ENCODE measurements around the gene NUTM2F. TPM values are rescaled to one million over a fixed set of nuclear protein-coding genes. Genes with fewer than 3 reads are reported as not detected.
"Not testable (repeated sequence)": the region's sequence is repeated elsewhere in the genome, so short reads cannot be mapped to it uniquely, and the experiment has no call there.

Gene NUTM2F
- total RNA-seq, 1 experiment from 2014 or later: not detected

DNA sequence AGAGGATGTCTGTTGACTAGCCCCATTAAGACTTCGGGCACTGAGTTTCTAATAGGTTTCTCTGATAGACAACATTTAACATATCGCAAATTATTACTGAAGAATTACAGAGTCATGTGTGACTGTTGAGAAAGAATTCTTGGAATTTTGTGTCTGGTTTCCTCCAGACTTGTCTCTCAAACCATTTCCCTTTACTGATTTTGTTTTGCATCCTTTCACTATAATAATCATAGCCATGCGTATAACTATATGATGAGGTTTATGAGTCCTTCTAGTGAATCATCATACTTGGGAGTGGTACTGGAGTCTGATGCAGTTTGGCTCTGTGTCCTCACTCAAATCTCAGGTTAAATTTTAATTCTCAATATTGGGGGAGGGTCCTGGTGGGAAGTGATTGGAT, 42.3 kb downstream of the NUTM2F start:
- no peak overlapping the region for H3K27ac Mint-ChIP-seq (ENCODE audit: unreplicated experiment)
- no peaks in the 10 kb centered on the region for H3K9me3 Mint-ChIP-seq (ENCODE audit: low read depth, unreplicated experiment)
- H3K27me3 Mint-ChIP-seq (ENCODE audit: unreplicated experiment): no peaks in the 10 kb centered on the region
- CTCF ChIA-PET: no interaction called here
- no TSS peak for BruUV-seq (replicated peaks)
- TF ChIP-seq, protein P1, sequence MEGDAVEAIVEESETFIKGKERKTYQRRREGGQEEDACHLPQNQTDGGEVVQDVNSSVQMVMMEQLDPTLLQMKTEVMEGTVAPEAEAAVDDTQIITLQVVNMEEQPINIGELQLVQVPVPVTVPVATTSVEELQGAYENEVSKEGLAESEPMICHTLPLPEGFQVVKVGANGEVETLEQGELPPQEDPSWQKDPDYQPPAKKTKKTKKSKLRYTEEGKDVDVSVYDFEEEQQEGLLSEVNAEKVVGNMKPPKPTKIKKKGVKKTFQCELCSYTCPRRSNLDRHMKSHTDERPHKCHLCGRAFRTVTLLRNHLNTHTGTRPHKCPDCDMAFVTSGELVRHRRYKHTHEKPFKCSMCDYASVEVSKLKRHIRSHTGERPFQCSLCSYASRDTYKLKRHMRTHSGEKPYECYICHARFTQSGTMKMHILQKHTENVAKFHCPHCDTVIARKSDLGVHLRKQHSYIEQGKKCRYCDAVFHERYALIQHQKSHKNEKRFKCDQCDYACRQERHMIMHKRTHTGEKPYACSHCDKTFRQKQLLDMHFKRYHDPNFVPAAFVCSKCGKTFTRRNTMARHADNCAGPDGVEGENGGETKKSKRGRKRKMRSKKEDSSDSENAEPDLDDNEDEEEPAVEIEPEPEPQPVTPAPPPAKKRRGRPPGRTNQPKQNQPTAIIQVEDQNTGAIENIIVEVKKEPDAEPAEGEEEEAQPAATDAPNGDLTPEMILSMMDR (IDR thresholded peaks at IDR 0.05; ENCODE audit: unreplicated experiment): no peak
- intact Hi-C loops (cut with micrococcal nuclease; ENCODE audit: unreplicated experiment): no loop called here
- H3K4me3 Mint-ChIP-seq (ENCODE audit: low read depth, unreplicated experiment): no peak overlapping the region
- H3K4me1 Mint-ChIP-seq (ENCODE audit: low read depth, unreplicated experiment): no peaks in the 10 kb centered on the region
- no peak for DNase-seq
- H3K36me3 Mint-ChIP-seq (ENCODE audit: insufficient read depth, unreplicated experiment): no peaks in the 10 kb centered on the region

DNA sequence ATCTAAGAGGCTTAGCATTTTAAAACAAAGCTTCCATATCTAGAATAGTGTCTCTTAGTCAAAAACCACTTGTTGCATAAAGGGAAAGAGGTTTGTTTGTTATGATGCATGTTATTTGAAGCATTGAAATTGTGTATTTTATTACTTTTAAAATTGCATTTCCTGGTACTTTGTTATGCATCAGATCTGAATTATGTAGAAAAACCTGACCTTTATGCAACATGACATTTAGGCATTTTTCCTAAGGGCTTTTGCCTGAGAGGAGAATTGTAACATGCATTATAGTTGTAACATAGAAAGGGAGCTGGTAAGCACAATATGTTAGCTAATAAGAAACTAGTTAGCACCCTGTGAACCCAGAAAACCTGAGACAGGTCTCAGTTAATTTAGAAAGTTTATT, 47.3 kb downstream of the NUTM2F start:
- Mint-ChIP-seq H3K9me3 (ENCODE audit: low read depth, unreplicated experiment) (no peaks in the 10 kb centered on the region), H3K27me3 (ENCODE audit: unreplicated experiment) (no peaks in the 10 kb centered on the region), H3K27ac (ENCODE audit: unreplicated experiment) (no peak overlapping the region), H3K36me3 (ENCODE audit: insufficient read depth, unreplicated experiment) (peaks cover 11% of the 10 kb centered on the region), H3K4me1 (ENCODE audit: low read depth, unreplicated experiment) (peaks cover 14% of the 10 kb centered on the region), H3K4me3 (ENCODE audit: low read depth, unreplicated experiment) (no peak overlapping the region)
- TF ChIP-seq, protein P1 (IDR thresholded peaks at IDR 0.05; ENCODE audit: unreplicated experiment): no peak
- CTCF ChIA-PET: no interaction called here
- intact Hi-C loops (cut with micrococcal nuclease; ENCODE audit: unreplicated experiment): no loop called here
- no peak for DNase-seq
- no TSS peak for BruUV-seq (replicated peaks)

DNA sequence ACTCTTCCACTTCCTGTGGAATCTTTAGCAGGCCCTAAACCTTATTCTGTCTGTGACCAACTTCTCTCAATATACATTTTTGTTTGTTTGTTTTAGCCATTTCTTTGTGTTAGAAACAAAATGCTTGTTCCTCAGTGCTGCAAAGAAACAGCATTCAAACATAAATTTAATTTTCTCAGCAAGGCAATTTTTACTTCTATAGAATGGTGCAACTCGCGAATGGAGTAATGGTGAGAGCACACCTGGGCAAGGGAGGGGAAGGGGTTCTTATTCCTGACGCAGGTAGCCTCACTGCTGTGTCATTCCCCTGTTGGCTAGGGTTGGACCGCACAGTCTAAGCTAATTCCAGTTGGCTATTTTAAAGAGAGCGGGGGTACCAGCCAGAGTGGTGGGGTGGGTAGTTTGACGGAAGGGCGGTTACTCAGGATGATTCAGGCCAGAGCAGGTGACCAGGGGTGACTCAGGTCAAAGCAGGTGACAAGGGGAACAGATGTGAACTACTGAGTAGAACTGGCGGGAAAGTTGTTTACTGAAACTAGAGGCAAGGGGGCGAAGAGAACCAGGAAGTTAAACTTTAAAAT, 47.9 kb downstream of the NUTM2F start:
- TF ChIP-seq, protein P1 (IDR thresholded peaks at IDR 0.05; ENCODE audit: unreplicated experiment): no peak
- Mint-ChIP-seq H3K4me3 (ENCODE audit: low read depth, unreplicated experiment) (no peak overlapping the region), H3K9me3 (ENCODE audit: low read depth, unreplicated experiment) (no peaks in the 10 kb centered on the region), H3K36me3 (ENCODE audit: insufficient read depth, unreplicated experiment) (peaks cover 11% of the 10 kb centered on the region), H3K27me3 (ENCODE audit: unreplicated experiment) (no peaks in the 10 kb centered on the region), H3K4me1 (ENCODE audit: low read depth, unreplicated experiment) (peaks cover 14% of the 10 kb centered on the region), H3K27ac (ENCODE audit: unreplicated experiment) (no peak overlapping the region)
- no peak for DNase-seq
- intact Hi-C loops (cut with micrococcal nuclease; ENCODE audit: unreplicated experiment): no loop called here
- CTCF ChIA-PET: no interaction called here
- BruUV-seq (replicated peaks): no TSS peak

DNA sequence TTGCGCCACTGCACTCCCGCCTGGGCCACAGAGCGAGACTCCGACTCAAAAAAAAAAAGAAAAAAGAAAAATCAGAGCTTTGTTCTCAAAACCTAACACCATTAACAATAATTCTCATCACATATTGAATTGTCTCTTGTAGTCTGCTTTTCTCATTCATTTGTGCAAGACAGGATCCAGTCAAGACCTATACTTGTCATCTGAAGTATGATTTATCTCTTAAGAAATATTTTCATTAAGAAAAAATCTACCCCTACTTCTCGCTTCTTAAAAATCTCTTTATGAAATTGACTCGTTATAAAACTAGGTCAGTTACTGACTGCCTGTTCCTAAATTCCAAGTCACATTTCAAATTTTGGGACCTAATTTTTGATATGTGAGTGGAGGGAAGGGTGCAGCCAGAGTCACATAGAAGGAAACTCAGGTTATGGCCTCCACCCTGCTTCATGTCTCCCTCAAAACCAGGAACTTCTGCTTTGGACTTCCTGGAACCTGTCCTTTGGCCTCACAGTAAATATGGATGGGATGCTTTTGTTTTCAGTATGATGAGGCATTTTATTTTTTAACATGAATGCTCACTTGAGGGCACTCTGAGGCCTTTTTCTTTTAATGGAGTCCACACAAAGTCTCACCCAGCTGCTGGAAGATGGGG, 50.4 kb downstream of the NUTM2F start:
- TF ChIP-seq, protein P1 (IDR thresholded peaks at IDR 0.05; ENCODE audit: unreplicated experiment): no peak
- intact Hi-C loops (cut with micrococcal nuclease; ENCODE audit: unreplicated experiment): no loop called here
- no TSS peak for BruUV-seq (replicated peaks)
- Mint-ChIP-seq H3K36me3 (ENCODE audit: insufficient read depth, unreplicated experiment) (peaks cover 11% of the 10 kb centered on the region), H3K4me1 (ENCODE audit: low read depth, unreplicated experiment) (peaks cover 14% of the 10 kb centered on the region), H3K27me3 (ENCODE audit: unreplicated experiment) (no peaks in the 10 kb centered on the region), H3K4me3 (ENCODE audit: low read depth, unreplicated experiment) (no peak overlapping the region), H3K27ac (ENCODE audit: unreplicated experiment) (peak overlapping the region; percentile 94), H3K9me3 (ENCODE audit: low read depth, unreplicated experiment) (no peaks in the 10 kb centered on the region)
- no peak for DNase-seq
- CTCF ChIA-PET: no interaction called here

DNA sequence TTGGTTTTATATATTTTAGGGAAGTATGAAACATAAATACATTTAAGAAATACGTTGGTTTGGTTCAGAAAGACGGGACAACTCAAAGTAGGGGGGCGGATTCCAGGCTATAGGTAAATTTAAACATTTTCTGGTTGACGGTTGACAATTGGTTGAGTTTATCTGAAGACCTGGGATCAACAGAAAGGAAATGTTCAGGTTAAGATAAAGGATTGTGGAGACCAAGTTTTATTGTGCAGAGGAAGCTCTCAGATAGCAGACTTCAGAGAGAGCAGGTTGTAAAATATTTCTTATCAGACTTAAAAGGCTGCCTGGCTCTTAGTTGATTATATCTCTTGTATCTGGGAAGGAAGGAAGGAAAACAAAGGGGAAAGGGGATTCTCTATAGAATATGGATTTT, 51.4 kb downstream of the NUTM2F start:
- Mint-ChIP-seq H3K27ac (ENCODE audit: unreplicated experiment) (peak overlapping the region; percentile 94), H3K4me1 (ENCODE audit: low read depth, unreplicated experiment) (peaks cover 14% of the 10 kb centered on the region), H3K36me3 (ENCODE audit: insufficient read depth, unreplicated experiment) (peaks cover 11% of the 10 kb centered on the region)
- H3K4me3 Mint-ChIP-seq (ENCODE audit: low read depth, unreplicated experiment); BruUV-seq (replicated peaks); H3K9me3 Mint-ChIP-seq (ENCODE audit: low read depth, unreplicated experiment); CTCF ChIA-PET; intact Hi-C loops (cut with micrococcal nuclease; ENCODE audit: unreplicated experiment); H3K27me3 Mint-ChIP-seq (ENCODE audit: unreplicated experiment); DNase-seq: not testable (repeated sequence)

Data from Calu3 (cell line).